Upper lobe of left lung (tissue), 4 donors: ENCODE measurements around the gene UGCG.
"Not testable (repeated sequence)": the region's sequence is repeated elsewhere in the genome, so short reads cannot be mapped to it uniquely, and the experiment has no call there.

Source experiments
- CTCF ChIP-seq, 6 experiments: fragments of 450-650 bp in 4 of 6; fragments of 200-600 bp in 2 of 6; sonication (generic) in 2 of 6; IDR thresholded peaks; one replicate each; pipeline ENCODE4 v1.5.1; 2016 to 2019; ENCODE audit warnings: antibody characterized with exemption in 6 of 6
- POLR2A ChIP-seq, 4 donors: fragments of 450-650 bp; IDR thresholded peaks; one replicate each; pipeline ENCODE4 v1.5.1; 2016 to 2017; ENCODE audit warnings: antibody characterized with exemption in 4 of 4, mild to moderate bottlenecking in 2 of 4

DNA sequence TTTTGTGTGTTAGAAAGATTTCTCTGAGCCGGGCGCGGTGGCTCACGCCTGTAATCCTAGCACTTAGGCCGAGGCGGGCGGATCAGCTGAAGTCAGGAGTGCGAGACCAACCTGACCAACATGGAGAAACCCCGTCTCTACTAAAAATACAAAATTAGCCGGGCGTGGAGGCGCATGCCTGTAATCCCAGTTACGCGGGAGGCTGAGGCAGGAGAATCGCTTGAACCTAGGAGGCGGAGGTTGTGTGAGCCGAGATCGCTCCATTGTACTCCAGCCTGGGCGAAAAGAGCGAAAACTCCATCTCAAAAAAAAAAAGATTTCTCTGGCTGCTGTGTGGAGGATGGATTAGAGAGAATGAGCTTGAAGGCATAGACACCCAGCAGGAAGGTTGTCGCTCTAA is 51.5 kb downstream of the UGCG start:
- TF ChIP-seq CTCF, POLR2A (IDR thresholded peaks at IDR 0.05): not testable (repeated sequence)
